Measurements from ENCODE around the gene ZNF514.

DNA sequence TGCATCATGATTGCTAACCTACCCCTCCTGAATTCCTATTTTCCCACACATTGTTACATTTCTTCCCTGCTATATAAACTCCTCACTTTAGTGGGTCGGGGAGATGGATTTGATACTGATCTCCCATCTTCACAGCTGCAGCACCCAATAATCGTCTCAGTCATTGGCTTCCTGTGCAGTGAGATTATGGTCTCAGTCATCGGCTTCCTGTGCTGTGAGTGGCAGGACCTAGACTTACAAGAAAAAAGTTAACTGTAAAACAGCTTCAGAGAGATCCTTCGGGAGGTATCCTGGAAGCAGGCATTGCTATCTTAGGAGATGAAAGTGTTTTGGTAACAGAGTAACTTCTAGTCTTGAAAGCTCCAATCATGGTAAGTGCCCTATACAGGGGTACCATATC is 44.3 kb upstream of the ZNF514 start:
- TF ChIP-seq, protein P1, sequence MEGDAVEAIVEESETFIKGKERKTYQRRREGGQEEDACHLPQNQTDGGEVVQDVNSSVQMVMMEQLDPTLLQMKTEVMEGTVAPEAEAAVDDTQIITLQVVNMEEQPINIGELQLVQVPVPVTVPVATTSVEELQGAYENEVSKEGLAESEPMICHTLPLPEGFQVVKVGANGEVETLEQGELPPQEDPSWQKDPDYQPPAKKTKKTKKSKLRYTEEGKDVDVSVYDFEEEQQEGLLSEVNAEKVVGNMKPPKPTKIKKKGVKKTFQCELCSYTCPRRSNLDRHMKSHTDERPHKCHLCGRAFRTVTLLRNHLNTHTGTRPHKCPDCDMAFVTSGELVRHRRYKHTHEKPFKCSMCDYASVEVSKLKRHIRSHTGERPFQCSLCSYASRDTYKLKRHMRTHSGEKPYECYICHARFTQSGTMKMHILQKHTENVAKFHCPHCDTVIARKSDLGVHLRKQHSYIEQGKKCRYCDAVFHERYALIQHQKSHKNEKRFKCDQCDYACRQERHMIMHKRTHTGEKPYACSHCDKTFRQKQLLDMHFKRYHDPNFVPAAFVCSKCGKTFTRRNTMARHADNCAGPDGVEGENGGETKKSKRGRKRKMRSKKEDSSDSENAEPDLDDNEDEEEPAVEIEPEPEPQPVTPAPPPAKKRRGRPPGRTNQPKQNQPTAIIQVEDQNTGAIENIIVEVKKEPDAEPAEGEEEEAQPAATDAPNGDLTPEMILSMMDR (IDR thresholded peaks at IDR 0.05) = no peak
- TF ChIP-seq POLR2A (IDR thresholded peaks at IDR 0.05) = no peak
- no peak for TF ChIP-seq POLR2AphosphoS5 (IDR thresholded peaks at IDR 0.05)
- TF ChIP-seq EP300 (IDR thresholded peaks at IDR 0.05) = no peak
